Femur (tissue), 1 donor: ENCODE measurements around the gene COX14.
"Not testable (repeated sequence)": the region's sequence is repeated elsewhere in the genome, so short reads cannot be mapped to it uniquely, and the experiment has no call there.

Experiments
- DNase-seq: peaks from one replicate; pipeline ENCODE4 v3.0.0-alpha.2; 2017

The COX14 gene

DNA sequence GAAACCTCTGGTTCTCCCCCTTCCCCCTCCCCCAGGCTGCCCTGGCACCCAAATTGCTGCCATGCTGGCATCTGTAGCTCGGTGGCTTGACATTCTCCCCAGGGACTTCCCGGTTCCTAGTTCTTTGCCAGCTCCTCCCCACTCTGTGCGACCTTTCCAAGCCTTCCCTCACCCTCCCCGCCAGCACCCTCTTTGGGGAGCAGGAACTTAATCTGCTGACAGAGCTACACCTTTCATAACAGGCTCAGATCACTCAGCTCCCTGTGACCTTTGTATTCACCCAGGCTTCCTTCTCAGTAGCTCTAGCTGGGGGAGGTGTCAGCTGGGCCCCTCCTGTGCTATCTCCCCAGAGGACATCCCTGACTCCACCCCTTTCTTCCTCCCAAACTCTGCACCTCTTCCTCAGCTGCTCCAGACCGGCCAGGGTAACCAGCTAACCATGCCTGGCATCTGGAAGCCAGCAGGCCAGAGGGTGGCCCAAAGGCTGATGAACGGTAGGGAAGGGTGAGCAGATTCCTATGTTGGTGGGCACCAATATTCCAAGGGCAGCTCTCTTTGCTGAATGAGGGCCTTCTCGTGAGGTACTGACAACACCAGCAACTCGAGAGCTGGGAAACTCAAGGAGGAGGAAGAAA, 1.8 kb upstream of the COX14 start:
- DNase-seq: peak; percentile 49

DNA sequence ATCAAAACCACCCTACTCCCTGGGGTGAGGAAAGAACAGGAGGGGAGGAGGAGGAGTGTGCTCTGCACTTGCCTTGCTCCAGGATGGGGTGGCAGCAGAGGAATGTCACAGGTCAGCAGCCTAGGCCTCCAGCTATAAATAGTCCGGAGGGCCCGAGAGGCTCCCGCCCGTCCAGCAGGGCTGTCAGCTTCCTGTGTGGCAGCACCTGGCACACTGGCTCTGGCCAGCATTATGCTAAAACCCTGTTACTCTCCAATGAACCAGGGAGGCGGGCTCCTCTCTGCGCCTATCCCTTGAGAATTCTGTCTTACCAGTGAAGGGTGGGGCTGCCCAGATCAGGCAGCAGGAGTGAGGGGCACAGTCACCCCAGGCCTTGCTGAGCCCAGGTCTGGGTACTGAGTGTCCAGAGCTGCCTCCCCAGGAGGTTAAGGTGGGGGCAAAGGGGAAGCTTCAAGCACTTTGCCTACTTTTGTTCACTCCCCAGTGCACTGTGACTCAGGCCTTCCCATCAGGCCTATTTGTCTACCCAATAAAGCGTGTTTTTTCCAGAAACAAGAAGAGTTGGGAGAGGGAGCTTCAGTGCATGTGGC, 1.2 kb upstream of the COX14 start:
- DNase-seq: peak; percentile 72

DNA sequence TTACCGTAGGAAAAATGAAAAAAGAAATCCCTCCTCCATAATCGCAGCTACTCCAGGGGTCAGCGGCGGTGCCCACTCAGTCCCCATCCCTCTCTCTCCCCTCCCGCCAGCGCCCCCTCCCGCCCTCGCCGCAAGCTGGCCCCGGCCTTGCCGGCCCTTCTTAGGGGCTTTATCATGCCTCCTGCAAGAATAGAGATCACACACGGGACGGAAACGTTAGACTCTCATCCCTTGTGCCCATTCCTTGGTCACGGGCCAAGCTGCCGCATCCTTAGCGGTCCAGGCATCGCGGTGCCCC, 692 bp upstream of the COX14 start:
- DNase-seq: no peak

DNA sequence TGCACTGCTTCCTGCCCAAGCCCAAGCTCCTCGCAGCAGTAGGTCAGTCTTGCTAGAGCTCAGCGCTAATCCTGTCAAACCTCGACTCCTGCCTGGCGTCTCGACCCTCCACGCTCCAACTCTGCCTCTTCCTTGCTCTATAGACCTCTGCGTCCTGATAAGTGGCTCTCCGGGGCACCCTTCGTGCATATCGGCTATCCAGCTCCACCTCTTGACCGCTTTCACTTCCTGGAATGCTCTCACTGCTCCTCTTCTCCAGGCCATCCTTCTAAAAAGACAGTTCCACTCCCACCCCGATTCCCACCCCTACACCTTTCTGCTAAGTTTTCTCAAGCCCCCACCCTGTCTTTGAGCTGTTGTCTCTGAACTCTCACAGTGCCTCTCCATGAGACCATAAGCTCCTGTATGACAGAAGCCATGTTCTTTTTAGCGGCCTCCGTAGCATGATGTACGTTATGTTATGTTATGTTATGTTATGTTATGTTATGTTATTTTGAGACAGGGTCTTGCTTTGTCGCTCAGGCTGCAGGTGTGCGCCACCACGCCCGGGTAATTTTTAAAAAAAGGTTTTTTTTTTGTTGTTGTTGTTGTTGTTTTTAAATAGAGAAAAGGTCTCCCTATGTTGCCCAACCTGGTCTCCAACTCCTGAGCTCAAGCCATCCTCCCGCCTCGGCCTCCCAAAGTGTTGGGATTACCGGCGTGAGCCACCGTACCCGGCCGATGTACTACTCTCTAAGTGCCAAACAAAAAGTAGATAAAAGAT, 601 bp downstream of the COX14 start:
- DNase-seq: no peak

DNA sequence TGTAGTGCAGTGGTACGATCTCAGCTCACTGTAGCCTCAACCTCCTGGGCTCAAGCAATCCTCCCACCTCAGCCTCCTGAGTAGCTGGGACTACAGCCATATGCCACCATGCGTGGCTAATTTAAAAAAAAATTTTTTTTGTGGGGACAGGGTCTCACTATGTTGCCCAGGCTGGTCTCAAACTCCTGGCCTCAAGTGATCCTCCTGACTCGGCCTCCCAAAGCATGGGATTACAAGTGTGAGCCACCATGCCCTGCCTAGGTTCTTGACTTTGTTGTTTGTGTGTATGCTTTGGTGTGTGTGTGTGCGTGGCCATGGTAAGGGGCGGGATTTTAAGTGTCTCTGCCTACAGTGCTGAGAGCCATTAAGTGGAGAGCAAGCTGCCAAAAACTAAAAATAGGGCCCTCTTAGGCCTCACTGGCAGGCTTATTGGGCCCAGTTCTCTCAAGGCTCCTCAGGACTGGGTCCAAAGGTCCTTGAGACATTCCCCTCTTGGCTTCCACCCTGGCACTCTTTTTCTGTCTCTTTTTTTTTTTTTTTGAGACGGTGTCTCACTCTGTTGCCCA, 5.1 kb downstream of the COX14 start:
- no peak for DNase-seq

DNA sequence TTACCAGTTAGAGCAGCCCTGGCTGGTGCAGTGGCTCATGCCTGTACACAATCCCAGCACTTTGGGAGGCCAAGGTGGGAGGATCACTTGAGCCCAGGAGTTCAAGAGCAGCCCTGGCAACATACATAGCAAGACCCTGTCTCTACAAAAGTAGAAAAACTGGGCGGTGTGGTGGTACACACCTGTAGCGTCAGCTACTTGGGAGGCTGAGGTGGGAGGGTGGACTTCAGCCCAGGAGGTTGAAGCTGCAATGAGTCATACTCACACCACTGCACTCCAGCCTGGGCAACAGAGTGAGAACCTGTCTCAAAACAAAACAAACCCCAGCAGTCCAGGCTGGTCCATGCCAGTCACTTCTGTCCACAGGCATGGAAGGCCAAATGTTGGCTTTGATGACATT, 7.4 kb downstream of the COX14 start:
- DNase-seq: no peak

DNA sequence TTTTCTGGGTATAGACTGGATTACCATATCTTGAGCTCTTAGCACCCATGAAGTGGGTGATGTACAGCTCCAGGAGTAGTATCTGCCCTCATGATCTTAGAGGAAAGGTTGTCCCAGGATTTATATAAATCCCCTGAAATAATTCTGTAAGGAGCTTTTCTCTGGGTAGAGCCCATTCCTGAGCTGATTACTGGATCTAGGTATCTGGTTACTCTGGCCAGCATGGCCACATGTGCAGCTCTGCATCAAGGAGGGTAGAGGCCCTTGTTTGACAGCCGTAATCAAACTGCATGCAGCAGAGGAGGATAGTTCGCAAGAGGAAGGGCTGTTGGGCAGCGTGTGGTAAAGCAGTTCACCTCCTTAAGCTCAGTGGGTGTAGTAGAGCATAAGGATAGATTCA, 8.5 kb downstream of the COX14 start:
- no peak for DNase-seq

DNA sequence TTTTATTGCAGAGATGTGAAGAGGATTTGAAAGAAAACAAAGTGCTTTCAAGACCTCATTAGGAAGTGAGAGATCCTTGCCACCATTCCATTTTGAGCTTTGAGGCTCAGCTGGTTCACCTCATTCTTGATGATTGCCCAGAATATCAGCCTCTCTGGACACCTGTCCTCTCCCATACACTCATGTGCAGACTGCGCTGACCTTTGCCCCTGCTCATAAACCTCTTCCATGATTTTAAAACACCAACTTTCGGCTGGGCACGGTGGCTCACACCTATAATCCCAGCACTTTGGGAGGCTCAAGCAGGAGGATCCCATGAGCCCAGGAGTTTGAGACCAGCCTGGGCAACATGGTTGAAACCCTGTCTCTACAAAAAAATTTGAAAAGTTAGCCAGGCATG, 8.9 kb downstream of the COX14 start:
- DNase-seq: no peak

DNA sequence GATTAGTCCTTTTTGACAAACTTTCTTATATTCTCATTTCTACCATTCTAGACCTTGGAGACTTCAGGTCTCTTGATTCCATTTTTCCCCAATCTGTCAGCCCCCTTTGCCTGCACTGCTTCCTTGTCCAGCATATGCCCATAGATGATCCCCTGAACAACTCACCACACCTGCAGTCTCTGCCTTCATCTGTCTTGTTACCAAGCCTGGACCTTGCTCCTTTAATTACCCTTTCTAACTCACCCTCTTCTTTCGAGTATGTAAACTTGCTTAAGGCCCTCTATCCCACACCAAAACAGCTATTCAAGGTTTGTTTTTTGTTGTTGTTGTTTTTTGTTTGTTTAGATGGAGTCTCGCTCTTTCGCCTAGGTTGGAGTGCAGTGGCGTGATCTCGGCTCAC, 9.6 kb downstream of the COX14 start:
- no peak for DNase-seq

DNA sequence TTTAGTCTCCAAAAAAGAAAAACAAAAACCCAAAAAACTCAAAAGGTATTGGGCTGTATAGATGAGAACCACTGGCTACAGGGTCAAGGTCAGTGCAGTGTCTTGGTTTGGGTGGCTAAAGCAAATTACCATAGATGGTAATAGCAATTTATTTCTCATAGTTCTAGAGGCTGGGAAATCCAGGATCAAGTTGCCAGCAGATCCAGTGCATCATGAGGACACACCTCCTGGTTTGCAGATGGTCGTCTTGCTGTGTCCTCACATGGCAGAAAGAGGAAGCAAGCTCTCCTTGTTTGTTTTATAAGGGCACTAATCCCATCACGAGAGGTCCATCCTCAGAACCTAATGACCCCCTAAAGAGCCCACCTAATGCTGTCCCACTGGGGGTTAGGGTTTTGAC, 11.2 kb downstream of the COX14 start:
- no peak for DNase-seq

DNA sequence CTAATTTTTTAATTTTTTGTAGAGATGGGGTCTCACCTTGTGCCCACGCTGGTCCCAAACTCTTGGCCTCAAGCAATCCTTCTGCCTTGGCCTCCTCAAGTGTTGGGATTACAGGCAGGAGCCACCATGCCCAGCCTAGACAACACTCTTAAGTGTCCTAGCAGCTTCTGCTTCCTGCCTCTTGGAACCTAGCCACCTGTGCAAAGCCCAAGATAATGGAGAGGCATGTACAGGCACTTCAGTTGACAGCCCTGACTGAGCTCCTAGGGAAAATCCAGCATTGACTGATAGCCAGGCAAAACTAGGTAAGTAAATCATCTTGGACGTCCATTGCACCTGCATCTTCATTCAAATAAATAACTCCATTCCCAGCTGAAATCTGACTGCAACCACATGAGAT, 15.5 kb downstream of the COX14 start:
- DNase-seq: no peak

DNA sequence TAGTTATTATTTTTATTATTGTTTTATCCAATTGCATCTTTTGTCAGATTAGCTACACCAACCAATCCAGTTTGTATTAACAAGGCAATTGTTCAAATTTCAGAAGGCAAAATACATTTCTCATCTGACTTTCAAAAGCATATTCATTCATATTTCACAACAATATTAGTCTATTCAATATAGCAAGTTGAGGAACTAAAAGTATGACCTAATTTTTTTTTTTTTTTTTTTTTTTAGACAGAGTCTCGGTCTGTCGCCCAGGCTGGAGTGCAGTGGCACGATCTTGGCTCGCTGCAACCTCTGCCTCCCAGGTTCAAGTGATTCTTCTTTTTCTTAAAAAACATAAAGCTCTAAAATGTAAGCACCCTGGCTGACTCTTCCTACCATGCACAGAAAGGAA, 17.3 kb downstream of the COX14 start:
- DNase-seq: no peak

DNA sequence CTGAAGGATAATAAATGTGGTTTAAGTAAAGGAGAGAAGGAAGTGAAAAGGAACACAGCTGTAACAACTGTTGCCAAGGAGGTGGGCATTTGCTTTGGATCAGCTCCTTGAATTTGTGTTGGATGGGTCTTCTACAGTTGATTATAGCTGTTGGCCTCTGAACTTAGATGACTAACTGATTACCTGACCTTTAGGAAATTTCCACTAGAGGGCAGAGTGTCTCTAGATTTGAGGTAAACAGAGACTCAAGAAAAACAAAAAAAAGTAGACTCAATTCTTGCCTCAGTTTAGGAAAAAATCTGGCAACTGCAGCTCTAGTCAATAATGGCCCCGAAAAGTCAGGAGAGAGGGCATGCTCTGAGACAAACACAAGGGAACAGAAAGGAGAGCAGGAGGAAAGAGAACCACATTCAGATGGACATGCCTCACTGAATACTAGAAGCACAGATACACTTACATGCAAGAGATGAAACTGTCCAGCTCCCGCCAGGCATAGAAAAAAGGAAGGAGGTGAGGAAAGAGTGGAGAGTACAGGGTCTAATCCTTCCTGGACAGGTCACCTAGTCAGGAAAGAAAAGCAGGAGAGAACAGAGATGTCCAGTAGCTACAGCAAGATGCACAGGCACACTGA, 20.6 kb downstream of the COX14 start:
- no peak for DNase-seq

DNA sequence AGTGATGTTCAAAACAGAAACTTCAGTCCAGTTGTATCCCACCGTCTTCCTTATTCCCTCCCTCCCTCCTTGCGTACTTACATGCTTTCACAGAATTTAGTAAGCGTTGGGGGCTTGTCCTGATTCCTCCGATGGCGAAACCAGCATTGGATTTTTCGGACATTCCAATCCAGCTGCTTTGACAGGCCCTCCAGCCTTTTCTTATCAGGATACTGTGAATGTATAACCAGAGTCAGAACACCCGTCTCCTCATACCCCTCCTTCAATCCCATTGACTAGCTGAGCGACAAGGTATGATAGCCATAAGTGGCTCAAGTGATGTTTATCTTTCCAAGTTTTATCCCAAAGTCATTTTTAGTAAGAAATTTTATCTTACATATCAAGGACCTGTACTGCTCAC, 31.0 kb downstream of the COX14 start:
- DNase-seq: no peak

DNA sequence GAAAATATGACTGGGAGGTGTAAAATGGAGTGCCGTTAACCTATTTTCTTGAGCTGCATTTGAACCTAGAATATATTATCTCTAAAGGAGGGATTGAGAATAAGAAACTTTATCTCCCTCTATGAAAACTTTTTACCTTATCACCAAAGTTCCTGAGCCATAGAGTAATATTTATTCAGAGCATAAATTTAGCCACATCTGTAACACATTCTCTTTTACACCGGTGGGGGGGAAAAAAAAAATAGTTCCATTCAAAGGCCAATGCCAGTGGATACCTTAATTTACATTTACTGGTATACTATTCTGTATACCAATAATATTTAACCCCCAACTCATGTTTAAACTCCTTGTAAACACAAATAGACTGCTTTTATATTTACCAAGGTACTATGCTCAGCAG, 33.4 kb downstream of the COX14 start:
- no peak for DNase-seq

DNA sequence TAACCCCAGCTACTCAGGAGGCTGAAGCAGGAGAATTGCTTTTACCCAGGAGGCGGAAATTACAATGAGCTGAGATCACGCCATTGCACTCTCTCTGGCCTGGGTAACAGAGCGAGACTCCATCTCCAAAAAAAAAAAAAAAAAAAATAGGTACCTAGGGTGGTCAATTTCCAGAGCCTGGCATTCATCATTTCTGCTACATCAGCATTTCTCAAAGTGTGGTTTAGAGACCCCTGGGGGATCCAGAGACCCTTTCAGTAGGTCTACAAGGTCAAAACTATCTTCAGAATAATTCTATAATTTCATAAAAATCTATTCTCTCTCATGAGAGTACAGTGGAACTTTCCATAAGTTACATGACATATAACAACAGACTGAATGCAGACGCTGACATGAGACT, 35.2 kb downstream of the COX14 start:
- DNase-seq: no peak

DNA sequence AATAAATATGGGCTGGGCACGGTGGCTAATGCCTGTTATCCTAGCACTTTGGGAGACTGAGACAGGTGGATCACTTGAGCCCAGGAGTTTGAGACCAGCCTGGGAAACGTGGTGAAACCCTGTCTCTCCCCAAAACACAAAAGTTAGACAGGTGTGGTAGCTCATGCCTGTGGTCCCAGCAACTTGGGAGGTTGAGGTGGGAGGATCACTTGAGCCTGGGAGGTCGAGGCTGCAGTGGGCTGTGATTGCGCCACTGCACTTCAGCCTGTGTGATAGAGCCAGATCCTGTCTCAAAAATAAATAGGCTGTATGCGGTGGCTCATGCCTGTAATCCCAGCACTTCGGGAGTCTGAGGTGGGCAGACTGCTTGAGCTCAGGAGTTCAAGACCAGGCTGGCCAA, 36.0 kb downstream of the COX14 start:
- DNase-seq: not testable (repeated sequence)

DNA sequence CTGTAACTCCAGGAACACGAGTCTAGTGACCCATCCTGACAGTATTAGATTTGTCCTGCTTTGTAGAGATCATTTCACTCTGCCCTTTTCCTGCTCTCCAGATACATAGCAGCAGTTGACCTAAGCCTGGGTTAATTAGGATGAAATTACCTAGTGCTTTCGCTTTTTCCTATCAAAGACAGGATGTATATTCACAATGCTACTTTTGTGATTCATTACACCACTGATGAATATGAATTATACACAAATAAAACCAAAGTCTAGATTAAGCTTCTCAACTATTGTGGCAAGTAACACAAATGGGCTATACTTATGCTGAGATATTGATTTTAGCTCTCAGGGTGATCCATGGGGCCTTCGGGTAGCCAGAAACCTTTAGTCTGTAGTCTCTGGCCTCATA, 37.3 kb downstream of the COX14 start:
- no peak for DNase-seq

DNA sequence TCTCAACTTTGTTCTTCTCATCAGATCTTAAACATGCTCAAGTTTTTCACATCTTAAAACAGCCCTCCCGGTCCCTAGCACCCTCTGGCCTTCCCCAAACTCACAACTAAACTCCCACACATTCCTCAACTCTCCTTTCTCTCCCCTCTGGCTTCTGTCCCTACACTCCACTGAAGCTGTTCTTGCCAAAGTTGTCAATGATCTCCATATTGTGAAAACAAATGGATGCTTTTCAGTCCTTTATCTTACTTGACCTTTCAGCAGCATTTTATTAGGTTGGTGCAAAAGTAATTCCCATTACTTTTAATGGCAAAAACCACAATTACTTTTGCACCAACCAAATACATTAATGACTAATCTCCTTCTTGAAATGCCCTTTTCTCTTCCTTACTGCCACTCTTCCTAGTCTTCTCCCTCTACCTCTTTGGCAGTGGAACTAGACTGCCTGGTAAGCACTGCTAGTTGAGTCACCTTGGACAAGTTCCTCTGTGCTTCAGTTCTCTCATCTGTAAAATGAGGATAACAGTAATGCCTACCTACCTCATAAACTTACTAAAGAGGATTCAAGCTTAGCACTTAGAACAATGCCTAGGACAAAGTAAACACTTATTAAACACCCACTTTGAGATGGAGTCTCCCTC, 39.1 kb downstream of the COX14 start:
- DNase-seq: no peak

DNA sequence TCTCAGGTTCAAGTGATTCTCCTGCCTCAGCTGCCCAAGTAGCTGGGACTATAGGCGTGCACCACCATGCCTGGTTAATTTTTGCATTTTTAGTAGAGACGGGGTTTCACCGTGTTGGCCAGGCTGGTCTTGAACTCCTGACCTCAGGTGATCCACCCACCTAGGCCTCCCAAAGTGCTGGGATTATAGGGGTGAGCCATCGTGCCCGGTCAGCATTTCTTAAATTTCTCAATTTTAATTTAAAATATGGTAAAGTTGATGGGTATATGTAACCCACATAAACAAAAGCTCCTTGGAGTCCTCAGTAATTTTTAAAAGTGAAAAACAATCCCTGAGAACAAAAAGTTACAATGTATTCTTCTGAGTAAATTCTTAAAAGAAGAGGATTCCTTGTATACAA, 42.9 kb downstream of the COX14 start:
- not testable (repeated sequence) for DNase-seq

DNA sequence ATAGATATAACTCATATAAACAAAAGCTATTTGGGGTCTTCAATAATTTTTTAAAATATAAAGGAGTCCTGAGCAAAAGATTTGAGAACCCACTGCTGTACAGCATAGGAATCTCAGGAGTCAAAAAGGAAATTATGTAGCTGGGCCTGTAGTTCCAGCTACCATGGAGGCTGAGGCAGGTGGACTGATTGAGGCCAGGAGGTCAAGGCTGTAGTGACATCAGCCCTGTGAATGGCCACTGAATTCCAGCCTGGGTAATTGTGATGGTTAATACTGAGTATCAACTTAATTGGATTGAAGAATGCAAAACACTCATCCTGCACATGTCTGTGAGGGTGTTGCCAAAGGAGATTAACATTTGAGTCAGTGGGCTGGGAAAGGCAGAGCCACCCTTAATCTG, 44.6 kb downstream of the COX14 start:
- DNase-seq: no peak

DNA sequence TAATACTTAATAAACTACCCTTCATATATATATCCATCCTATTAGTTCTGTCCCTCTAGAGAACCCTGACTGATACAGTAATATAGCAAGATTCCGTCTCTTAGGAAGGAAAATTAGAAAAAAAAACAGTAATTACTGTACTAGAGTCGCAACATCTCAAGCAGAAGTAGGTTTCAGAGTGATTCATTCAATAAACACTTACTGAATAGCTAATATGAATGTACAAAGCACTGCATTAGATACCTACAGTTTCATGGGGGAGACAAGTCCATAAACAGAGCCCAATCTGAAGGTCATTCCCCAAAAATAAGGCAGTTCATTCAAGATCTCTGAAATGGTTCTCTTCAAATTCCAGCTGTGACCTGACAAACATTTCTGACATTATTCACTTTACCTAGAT, 45.2 kb downstream of the COX14 start:
- DNase-seq: no peak

DNA sequence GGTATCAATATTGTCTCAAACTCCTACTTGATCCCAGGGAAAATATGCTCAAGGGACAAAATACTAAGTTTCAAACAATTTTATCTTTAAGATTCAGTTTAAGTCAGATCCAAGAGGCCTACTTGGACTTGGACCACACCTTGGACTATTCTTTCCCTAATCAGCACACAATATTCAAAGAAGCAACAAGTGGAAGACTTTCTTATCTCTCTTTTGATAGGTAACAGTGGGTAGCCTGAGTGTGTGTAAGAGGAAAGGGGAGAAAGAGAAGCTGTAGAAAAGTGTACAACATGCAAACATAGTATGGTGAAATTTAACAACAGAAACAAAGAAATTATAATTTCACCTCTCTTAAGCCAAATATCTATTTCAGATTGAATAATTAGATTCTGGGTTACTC, 48.6 kb downstream of the COX14 start:
- DNase-seq: no peak
